Calu3 (cell line): Measurements from ENCODE around the gene AQP12A. TPM values are rescaled to one million over a fixed set of nuclear protein-coding genes. Genes with fewer than 3 reads are reported as not detected.

ENCODE experiments used
- BruUV-seq: library from RNA; stranded (reverse); fragments of 400-500 nt; replicated peaks from 2 replicates; lab custom pipeline; 2021; lab: Mats Ljungman, UMichigan
- CTCF ChIA-PET: fragments of 300-600 bp; sonication (Branson Sonifier 250); formaldehyde crosslinking; loops from one replicate; lab custom pipeline; 2022; ENCODE audit warnings: antibody characterized with exemption; lab: Charles Lee
- DNase-seq: peaks from one replicate; pipeline ENCODE4 v3.0.0; 2022
- H3K27ac Mint-ChIP-seq: one replicate; pipeline ENCODE4 v1.8.0; 2022; ENCODE audit warnings: mixed read lengths; ENCODE audit not compliant: unreplicated experiment
- H3K27me3 Mint-ChIP-seq: one replicate; pipeline ENCODE4 v1.8.0; 2022; ENCODE audit warnings: mixed read lengths; ENCODE audit not compliant: unreplicated experiment
- H3K36me3 Mint-ChIP-seq: one replicate; pipeline ENCODE4 v1.8.0; 2022; ENCODE audit warnings: mild to moderate bottlenecking, moderate library complexity, mixed read lengths; ENCODE audit not compliant: insufficient read depth, unreplicated experiment
- H3K4me1 Mint-ChIP-seq: one replicate; pipeline ENCODE4 v1.8.0; 2022; ENCODE audit warnings: mild to moderate bottlenecking, low read depth, mixed read lengths; ENCODE audit not compliant: unreplicated experiment
- H3K4me3 Mint-ChIP-seq: one replicate; pipeline ENCODE4 v1.8.0; 2022; ENCODE audit warnings: mild to moderate bottlenecking, low read depth, moderate library complexity, mixed read lengths; ENCODE audit not compliant: unreplicated experiment
- H3K9me3 Mint-ChIP-seq: one replicate; pipeline ENCODE4 v1.8.0; 2022; ENCODE audit warnings: low read depth, mixed read lengths; ENCODE audit not compliant: unreplicated experiment
- intact Hi-C: fragments of 100-400 bp; cut with micrococcal nuclease; formaldehyde crosslinking; loops from one replicate; pipeline ENCODE4 v1.10.0; 2022; ENCODE audit not compliant: unreplicated experiment
- total RNA-seq: library from RNA; stranded (reverse); gene quantifications from 2 replicates; pipeline ENCODE4 v1.2.3, GENCODE V29; 2022
- TF ChIP-seq, protein P1 (sequence below): fragments of 200-600 bp; IDR thresholded peaks from one replicate; pipeline ENCODE4 v1.8.0; 2022; ENCODE audit warnings: antibody characterized with exemption; ENCODE audit not compliant: unreplicated experiment

The AQP12A gene
- total RNA-seq, 1 experiment from 2014 or later: not detected

- Mint-ChIP-seq H3K9me3 (no peaks in the 10 kb centered on the region), H3K4me3 (no peak overlapping the region), H3K27ac (no peak overlapping the region), H3K4me1 (no peaks in the 10 kb centered on the region), H3K27me3 (no peaks in the 10 kb centered on the region), H3K36me3 (peaks cover 62% of the 10 kb centered on the region)
- TF ChIP-seq, protein P1, sequence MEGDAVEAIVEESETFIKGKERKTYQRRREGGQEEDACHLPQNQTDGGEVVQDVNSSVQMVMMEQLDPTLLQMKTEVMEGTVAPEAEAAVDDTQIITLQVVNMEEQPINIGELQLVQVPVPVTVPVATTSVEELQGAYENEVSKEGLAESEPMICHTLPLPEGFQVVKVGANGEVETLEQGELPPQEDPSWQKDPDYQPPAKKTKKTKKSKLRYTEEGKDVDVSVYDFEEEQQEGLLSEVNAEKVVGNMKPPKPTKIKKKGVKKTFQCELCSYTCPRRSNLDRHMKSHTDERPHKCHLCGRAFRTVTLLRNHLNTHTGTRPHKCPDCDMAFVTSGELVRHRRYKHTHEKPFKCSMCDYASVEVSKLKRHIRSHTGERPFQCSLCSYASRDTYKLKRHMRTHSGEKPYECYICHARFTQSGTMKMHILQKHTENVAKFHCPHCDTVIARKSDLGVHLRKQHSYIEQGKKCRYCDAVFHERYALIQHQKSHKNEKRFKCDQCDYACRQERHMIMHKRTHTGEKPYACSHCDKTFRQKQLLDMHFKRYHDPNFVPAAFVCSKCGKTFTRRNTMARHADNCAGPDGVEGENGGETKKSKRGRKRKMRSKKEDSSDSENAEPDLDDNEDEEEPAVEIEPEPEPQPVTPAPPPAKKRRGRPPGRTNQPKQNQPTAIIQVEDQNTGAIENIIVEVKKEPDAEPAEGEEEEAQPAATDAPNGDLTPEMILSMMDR: no peak
- intact Hi-C loops: no loop called here
- no peak for DNase-seq
- BruUV-seq: no TSS peak
- CTCF ChIA-PET: no interaction called here
These were observed 40.5 kb downstream of the AQP12A start for GRCh38 chr2:240732184-240732583.

DNA sequence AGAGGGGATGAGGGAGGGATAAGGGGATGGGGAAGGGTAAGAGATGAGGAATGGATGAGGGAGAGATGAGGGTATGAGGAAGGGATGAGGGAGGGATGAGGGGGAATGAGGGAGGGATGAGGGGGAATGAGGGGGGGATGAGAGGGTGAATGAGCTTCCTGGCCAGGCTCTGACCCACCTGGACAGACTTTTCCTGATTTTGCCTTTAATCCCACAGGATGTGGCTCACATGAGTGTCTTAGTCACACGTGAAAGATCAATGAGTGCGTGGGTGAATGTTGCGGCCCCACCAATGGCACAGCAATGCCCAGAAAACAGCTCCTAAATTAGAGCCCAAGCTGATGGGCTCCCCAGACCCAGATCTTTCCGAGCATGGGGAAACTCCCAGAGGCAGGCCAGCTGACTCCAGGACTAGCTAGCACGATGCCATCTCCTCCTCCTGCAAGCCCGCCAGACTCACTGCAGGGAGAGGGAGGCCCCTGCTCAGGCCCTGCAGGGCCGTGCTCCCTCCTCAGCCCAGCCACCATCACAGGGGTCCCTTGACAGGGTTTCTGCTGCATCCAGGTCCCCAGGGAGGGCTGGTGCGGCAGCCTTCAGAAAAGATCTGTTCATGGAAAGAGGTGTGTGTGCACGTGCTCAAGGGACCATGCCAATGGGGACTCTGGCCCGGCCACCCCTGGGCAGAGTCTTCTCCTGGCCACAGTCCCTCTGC is 41.4 kb downstream of the AQP12A start:
- BruUV-seq: no TSS peak
- TF ChIP-seq, protein P1: no peak
- no peak for DNase-seq
- H3K36me3 Mint-ChIP-seq: peaks cover 60% of the 10 kb centered on the region
- H3K27me3 Mint-ChIP-seq: no peaks in the 10 kb centered on the region
- H3K9me3 Mint-ChIP-seq: no peaks in the 10 kb centered on the region
- no peaks in the 10 kb centered on the region for H3K4me1 Mint-ChIP-seq
- CTCF ChIA-PET: no interaction called here
- no peak overlapping the region for H3K27ac Mint-ChIP-seq
- intact Hi-C loops: no loop called here
- no peak overlapping the region for H3K4me3 Mint-ChIP-seq

DNA sequence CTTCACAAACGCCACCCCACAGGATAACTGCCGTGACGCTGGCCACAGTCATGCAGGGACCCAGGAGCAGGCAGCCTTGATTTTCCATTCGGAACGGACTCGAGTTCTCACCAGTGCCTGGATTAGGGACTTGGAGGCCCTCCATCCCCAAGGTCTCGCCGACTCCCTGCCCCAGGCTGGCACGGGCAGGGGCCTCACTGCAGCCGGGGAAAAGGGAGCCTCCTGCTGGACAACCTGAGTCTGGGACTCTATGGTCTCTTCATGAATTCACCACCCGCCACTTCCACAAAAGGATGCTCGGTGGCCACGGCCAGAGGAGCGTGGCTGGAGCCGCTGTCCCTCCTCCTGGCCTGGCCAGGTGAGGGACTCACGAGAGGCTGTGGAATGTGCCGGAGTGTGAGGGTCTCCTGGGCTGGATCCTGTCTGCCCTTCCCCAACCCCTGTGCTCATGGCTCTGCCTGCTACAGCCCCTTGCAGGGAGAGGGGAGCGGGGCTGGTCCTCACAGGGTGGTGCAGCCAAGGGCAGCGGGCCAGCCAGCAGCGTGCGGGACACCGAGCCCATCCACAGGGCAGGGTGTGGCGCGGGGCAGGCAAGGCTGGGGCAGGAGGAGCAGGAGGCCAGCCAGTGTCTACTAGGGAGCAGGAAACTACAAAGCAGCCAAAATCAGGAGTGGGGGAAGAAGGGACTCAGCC is 42.3 kb downstream of the AQP12A start:
- Mint-ChIP-seq H3K4me1 (peaks cover 3% of the 10 kb centered on the region), H3K27me3 (no peaks in the 10 kb centered on the region), H3K27ac (no peak overlapping the region), H3K4me3 (no peak overlapping the region), H3K9me3 (no peaks in the 10 kb centered on the region), H3K36me3 (peaks cover 62% of the 10 kb centered on the region)
- intact Hi-C loops: no loop called here
- TF ChIP-seq, protein P1: no peak
- CTCF ChIA-PET: no interaction called here
- DNase-seq: no peak
- BruUV-seq: no TSS peak

DNA sequence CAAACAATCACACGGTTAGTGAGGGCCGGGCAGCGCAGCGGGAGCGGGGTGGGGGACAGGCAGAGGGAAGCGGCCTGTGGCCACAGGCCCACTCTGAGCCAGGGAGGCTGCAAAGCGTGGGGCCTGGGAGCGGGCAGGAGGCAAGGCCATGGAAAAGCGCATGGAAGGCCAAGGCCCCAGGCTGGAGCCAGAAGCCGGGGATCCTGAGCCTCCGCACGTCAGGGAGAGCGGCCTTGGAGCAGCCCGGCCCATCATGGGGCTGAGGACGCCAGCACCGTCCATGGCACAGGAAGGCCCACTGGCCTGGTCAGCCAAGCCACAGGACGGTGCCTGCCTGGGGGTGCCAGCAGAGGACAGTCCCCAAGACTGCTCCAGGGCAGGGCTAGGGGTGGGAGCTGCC is 43.1 kb downstream of the AQP12A start:
- no peak for DNase-seq
- H3K4me1 Mint-ChIP-seq: peaks cover 11% of the 10 kb centered on the region
- no peak overlapping the region for H3K27ac Mint-ChIP-seq
- no peak overlapping the region for H3K4me3 Mint-ChIP-seq
- H3K27me3 Mint-ChIP-seq: no peaks in the 10 kb centered on the region
- BruUV-seq: no TSS peak
- CTCF ChIA-PET: no interaction called here
- H3K36me3 Mint-ChIP-seq: peaks cover 63% of the 10 kb centered on the region
- no peaks in the 10 kb centered on the region for H3K9me3 Mint-ChIP-seq
- TF ChIP-seq, protein P1: no peak
- intact Hi-C loops: no loop called here
